Motor neuron (in vitro differentiated cells): ENCODE measurements around the gene ESR1. TPM values are rescaled to one million over a fixed set of nuclear protein-coding genes. Genes with fewer than 3 reads are reported as not detected.
"Not testable (repeated sequence)": the region's sequence is repeated elsewhere in the genome, so short reads cannot be mapped to it uniquely, and the experiment has no call there.

Experiments
- ATAC-seq, 8 experiments: fragments of 200-7000 bp; cut with Tn5 transposase; replicated peaks in 6 of 8; 2 replicates each; pipeline ENCODE4 v1.8.0; 2021; ENCODE audit warnings: mild to moderate bottlenecking in 8 of 8, moderate library complexity in 8 of 8
- H3K27ac ChIP-seq, 2 donors: fragments of 250-450 bp; sonication (Bioruptor Pico); 2 replicates each; pipeline ENCODE4 v1.9.0; 2021; ENCODE audit warnings: antibody characterized with exemption in 2 of 2, mild to moderate bottlenecking in 2 of 2, moderate library complexity in 1 of 2
- H3K4me1 ChIP-seq, 2 donors: fragments of 250-450 bp; sonication (Bioruptor Pico); replicated peaks in 1 of 2; 2 replicates each; pipeline ENCODE4 v1.6.1; 2021; ENCODE audit warnings: antibody characterized with exemption in 2 of 2, mild to moderate bottlenecking in 2 of 2, moderate library complexity in 1 of 2
- H3K4me3 ChIP-seq, 5 donors: fragments of 250-450 bp; sonication (Bioruptor Pico); 2 replicates each; pipeline ENCODE4 v1.9.0; 2021; ENCODE audit warnings: antibody characterized with exemption in 5 of 5, mild to moderate bottlenecking in 5 of 5, moderate library complexity in 4 of 5
- WGBS, 10 experiments: fragments of 450-650 bp; shearing (Covaris generic); methylation state at CpG; one replicate each; pipeline ENCODE4 v1.0.0; 2022; 5-methylcytosine and 5-hydroxymethylcytosine counted together
- in situ Hi-C, 9 experiments: fragments of 400-800 bp; cut with MboI; loops; one replicate each; pipeline ENCODE4 v1.15.0; 2021; ENCODE audit warnings: low sequenced_read_pairs in 9 of 9, low pct_unique_long_range_greater_than_20kb in 2 of 9; ENCODE audit not compliant: unreplicated experiment in 9 of 9
- total RNA-seq, 8 experiments: library from RNA; unstranded; fragments of 300-600 nt; gene quantifications; 2 replicates each; pipeline versions ENCODE4 v1.2.3 to v1.2.4, GENCODE V29; 2022

Gene ESR1
- total RNA-seq, 8 experiments from 2014 or later: 0.24 to 1.4 (median 0.77) TPM

GRCh38 chr6:152023613-152024012 is 216.1 kb downstream of the ESR1 start:
- ATAC-seq: no peak
- Histone ChIP-seq H3K4me3 (no peak overlapping the region), H3K4me1 (no peaks in the 10 kb centered on the region), H3K27ac (no peak overlapping the region)
- in situ Hi-C loops: no loop called here
- 27 to 70% (median 51%) methylated on average over 2 of the region's 2 CpGs for WGBS, 10 experiments

DNA sequence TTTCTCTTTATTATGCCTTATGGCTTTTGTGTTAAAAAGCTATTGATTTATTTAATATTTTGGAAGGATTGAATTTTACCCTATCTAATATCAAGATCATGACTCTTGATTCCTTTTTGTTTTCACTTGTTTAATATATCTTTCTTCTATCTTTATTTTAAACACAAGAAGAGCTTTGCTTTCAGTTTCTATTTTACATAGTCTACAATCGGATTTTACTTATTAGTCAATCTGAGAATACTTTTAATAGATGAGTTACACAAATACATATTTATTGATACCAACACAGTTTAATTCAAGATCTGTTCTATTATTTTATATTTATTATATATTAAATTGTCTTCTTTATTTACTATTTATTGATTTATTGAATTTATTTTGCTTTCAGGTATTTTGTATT is 218.8 kb downstream of the ESR1 start:
- Histone ChIP-seq H3K4me1 (no peaks in the 10 kb centered on the region), H3K4me3 (no peak overlapping the region), H3K27ac (no peak overlapping the region)
- 0 to 100% (median 71%) methylated on average over 1 of the region's 1 CpG for WGBS, 10 experiments
- ATAC-seq: no peak
- in situ Hi-C loops: no loop called here

DNA sequence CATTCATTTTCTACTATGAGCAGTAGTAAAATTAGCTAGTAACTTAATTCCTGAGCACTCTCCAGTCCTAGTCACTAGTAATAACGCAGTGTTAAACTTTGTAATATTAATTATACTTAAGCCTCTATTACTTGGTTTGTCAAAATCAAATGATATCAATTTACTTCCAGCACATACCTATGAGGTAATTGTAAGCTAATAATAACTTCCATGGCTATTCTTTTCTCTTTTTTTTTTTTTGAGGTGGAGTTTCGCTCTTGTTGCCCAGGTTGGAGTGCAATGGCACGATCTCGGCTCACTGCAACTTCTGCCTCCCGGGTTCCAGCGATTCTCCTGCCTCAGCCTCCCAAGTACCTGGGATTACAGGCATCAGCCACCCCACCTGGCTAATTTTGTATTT is 219.3 kb downstream of the ESR1 start:
- H3K4me3 ChIP-seq, H3K27ac ChIP-seq, H3K4me1 ChIP-seq, in situ Hi-C loops, ATAC-seq: not testable (repeated sequence)
- WGBS, 10 experiments: 57 to 100% (median 87%) methylated on average over 1 to 6 of the region's 6 CpGs

DNA sequence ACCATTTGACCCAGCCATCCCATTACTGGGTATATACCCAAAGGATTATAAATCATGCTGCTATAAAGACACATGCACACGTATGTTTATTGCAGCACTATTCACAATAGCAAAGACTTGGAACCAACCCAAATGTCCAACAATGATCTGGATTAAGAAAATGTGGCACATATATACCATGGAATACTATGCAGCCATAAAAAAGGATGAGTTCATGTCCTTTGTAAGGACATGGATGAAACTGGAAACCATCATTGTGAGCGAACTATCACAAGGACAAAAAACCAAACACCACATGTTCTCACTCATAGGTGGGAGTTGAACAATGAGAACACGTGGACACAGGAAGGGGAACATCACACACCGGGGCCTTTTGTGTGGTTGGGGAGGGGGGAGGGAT is 226.3 kb downstream of the ESR1 start:
- in situ Hi-C loops, H3K4me1 ChIP-seq, H3K4me3 ChIP-seq, ATAC-seq, H3K27ac ChIP-seq: not testable (repeated sequence)
- 40 to 100% (median 65%) methylated on average over 1 to 2 of the region's 4 CpGs; no CpG with 5 or more reads in 6 of the 10 experiments for WGBS, 10 experiments

GRCh38 chr6:152034631-152035030 is 227.1 kb downstream of the ESR1 start:
- ATAC-seq: no peak
- Histone ChIP-seq H3K4me3 (no peak overlapping the region), H3K27ac (no peak overlapping the region), H3K4me1 (no peaks in the 10 kb centered on the region)
- WGBS, 10 experiments: 36 to 100% (median 82%) methylated on average over 1 to 5 of the region's 5 CpGs; no CpG with 5 or more reads in 1 of the 10 experiments
- in situ Hi-C loops: no loop called here

- no peak for ATAC-seq
- H3K4me3 ChIP-seq: no peak overlapping the region
- in situ Hi-C loops: no loop called here
- H3K4me1 ChIP-seq: no peaks in the 10 kb centered on the region
- WGBS, 10 experiments: 43 to 100% (median 85%) methylated on average over 1 to 2 of the region's 2 CpGs
- H3K27ac ChIP-seq: no peak overlapping the region
Observed at GRCh38 chr6:152046118-152046517, 238.6 kb downstream of the ESR1 start.

- in situ Hi-C loops: no loop called here
- Histone ChIP-seq H3K27ac (no peak overlapping the region), H3K4me3 (no peak overlapping the region), H3K4me1 (no peaks in the 10 kb centered on the region)
- ATAC-seq: no peak
Observed at GRCh38 chr6:152048921-152049320, 241.4 kb downstream of the ESR1 start.

GRCh38 chr6:152049502-152049901 is 242.0 kb downstream of the ESR1 start:
- in situ Hi-C loops: no loop called here
- Histone ChIP-seq H3K4me3 (no peak overlapping the region), H3K4me1 (no peaks in the 10 kb centered on the region), H3K27ac (no peak overlapping the region)
- ATAC-seq: no peak
- 20 to 88% (median 37%) methylated on average over 1 to 2 of the region's 3 CpGs; no CpG with 5 or more reads in 2 of the 10 experiments for WGBS, 10 experiments

- H3K27ac ChIP-seq: no peak overlapping the region
- no peak overlapping the region for H3K4me3 ChIP-seq
- peak in 2 of 8 experiments; percentile 29 to 49 for ATAC-seq
- 49 to 100% (median 79%) methylated on average over 1 to 4 of the region's 4 CpGs for WGBS, 10 experiments
- H3K4me1 ChIP-seq: no peaks in the 10 kb centered on the region
- in situ Hi-C loops: no loop called here
Observed at GRCh38 chr6:152050451-152051195, 243.1 kb downstream of the ESR1 start.

- H3K4me1 ChIP-seq: no peaks in the 10 kb centered on the region
- no peak for ATAC-seq
Observed at GRCh38 chr6:152052061-152052460, 244.6 kb downstream of the ESR1 start.

DNA sequence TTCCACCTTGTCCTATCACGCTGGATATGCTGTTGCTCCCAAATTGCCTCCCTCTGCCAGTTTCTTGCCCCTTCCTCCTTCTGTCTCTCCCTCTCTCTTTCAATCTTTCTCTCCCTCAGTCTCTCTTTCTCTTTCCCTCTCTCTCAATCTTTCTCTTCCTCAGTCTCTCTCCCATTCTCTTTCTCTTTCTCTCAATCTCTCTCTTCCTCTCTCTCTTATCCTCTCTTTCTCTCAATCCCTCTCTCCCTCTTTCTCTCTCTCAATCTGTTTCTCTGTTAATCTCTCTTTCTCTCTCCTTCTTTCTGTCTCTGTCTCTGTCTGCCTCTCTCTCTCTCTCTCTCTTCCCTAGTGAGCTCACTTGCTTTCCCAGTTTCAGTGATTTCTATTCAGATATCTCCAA is 245.8 kb downstream of the ESR1 start:
- in situ Hi-C loops: no loop called here
- WGBS, 10 experiments: 80 to 100% (median 89%) methylated on average over 1 of the region's 1 CpG; no CpG with 5 or more reads in 1 of the 10 experiments
- Histone ChIP-seq H3K4me3 (no peak overlapping the region), H3K27ac (no peak overlapping the region), H3K4me1 (no peaks in the 10 kb centered on the region)
- ATAC-seq: no peak

More at GRCh38 chr6:152052061-152052460, 244.6 kb downstream of the ESR1 start:
- in situ Hi-C loops: no loop called here
- Histone ChIP-seq H3K27ac (no peak overlapping the region), H3K4me3 (no peak overlapping the region)
- 30 to 90% (median 74%) methylated on average over 1 to 4 of the region's 6 CpGs; no CpG with 5 or more reads in 3 of the 10 experiments for WGBS, 10 experiments

- ATAC-seq: no peak
- Histone ChIP-seq H3K4me3 (no peak overlapping the region), H3K27ac (no peak overlapping the region), H3K4me1 (no peaks in the 10 kb centered on the region)
- in situ Hi-C loops: no loop called here
- WGBS, 10 experiments: 12 to 93% (median 68%) methylated on average over 1 to 7 of the region's 7 CpGs; no CpG with 5 or more reads in 2 of the 10 experiments
Observed at GRCh38 chr6:152054441-152054840, 247.0 kb downstream of the ESR1 start.

DNA sequence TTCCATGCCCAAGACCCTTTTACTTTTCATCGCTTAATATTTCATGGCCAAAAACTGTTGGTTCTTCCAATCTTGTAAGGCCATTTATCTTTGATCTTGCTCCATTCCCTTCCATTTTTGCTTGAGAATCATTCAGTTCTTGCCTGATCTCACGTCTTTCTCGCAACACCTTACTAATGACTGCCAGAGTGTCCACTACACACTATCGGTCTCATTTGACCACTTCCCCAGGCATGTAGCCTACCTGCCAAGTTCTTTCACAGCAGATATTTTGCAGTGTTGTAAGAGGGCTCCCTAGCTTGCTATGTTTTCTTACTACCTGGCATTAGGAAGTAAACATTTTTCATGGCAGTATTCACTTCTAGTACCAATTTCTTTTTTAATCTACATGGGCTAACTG is 248.0 kb downstream of the ESR1 start:
- ATAC-seq: no peak
- 88 to 100% (median 100%) methylated on average over 1 to 3 of the region's 4 CpGs; no CpG with 5 or more reads in 2 of the 10 experiments for WGBS, 10 experiments
- no peak overlapping the region for H3K27ac ChIP-seq
- H3K4me1 ChIP-seq: no peaks in the 10 kb centered on the region
- H3K4me3 ChIP-seq: no peak overlapping the region
- in situ Hi-C loops: no loop called here
